SK-N-SH treated with all-trans-retinoic acid at 6 μM for 48 hours (cell line): ENCODE results near the gene OTOG.

Experiments used
- ATAC-seq: fragments of 200-7000 bp; cut with Tn5 transposase; 3 replicates; pipeline ENCODE4 v1.9.1; 2020; ENCODE audit warnings: mild to moderate bottlenecking, moderate library complexity
- ARNTL ChIP-seq: fragments of 450-650 bp; formaldehyde crosslinking; IDR thresholded peaks from 2 replicates; pipeline ENCODE4 v1.5.0; 2020; ENCODE audit warnings: low read depth, mild to moderate bottlenecking, moderate library complexity, borderline replicate concordance
- BACH2 ChIP-seq: fragments of 250-450 bp; sonication (Bioruptor Pico); IDR thresholded peaks from 2 replicates; pipeline ENCODE4 v1.9.0; 2021; ENCODE audit warnings: mild to moderate bottlenecking, borderline replicate concordance
- CSDC2 ChIP-seq: fragments of 250-450 bp; sonication (Bioruptor Pico); IDR thresholded peaks from 2 replicates; pipeline ENCODE4 v1.5.0; 2020; ENCODE audit warnings: mild to moderate bottlenecking, moderate library complexity
- ESRRG ChIP-seq: fragments of 250-450 bp; sonication (Bioruptor Pico); IDR thresholded peaks from 2 replicates; pipeline ENCODE4 v1.6.1; 2021; ENCODE audit warnings: mild to moderate bottlenecking
- GLIS3 ChIP-seq: fragments of 250-450 bp; sonication (Bioruptor Pico); IDR thresholded peaks from 2 replicates; pipeline ENCODE4 v1.5.0; 2020; ENCODE audit warnings: mild to moderate bottlenecking, moderate library complexity
- ISL1 ChIP-seq: fragments of 250-450 bp; sonication (Bioruptor Pico); IDR thresholded peaks from 2 replicates; pipeline ENCODE4 v2.1.2; 2022; ENCODE audit warnings: mild to moderate bottlenecking, moderate library complexity
- OSR1 ChIP-seq: fragments of 250-450 bp; sonication (Bioruptor Pico); IDR thresholded peaks from 2 replicates; pipeline ENCODE4 v1.8.0; 2022; ENCODE audit warnings: moderate library complexity, mild to moderate bottlenecking, inconsistent platforms
- PPARA ChIP-seq: fragments of 250-450 bp; sonication (Bioruptor Pico); IDR thresholded peaks from 2 replicates; pipeline ENCODE4 v1.5.0; 2020; ENCODE audit warnings: mild to moderate bottlenecking, borderline replicate concordance
- SNAI2 ChIP-seq: fragments of 250-450 bp; sonication (Bioruptor Pico); IDR thresholded peaks from 2 replicates; pipeline ENCODE4 v1.5.0; 2020; ENCODE audit warnings: mild to moderate bottlenecking, moderate library complexity
- TOX ChIP-seq: fragments of 250-450 bp; sonication (Bioruptor Pico); IDR thresholded peaks from 2 replicates; pipeline ENCODE4 v1.8.0; 2021; ENCODE audit warnings: mild to moderate bottlenecking, moderate library complexity, borderline replicate concordance
- TSHZ2 ChIP-seq: fragments of 250-450 bp; sonication (Bioruptor Pico); IDR thresholded peaks from 2 replicates; pipeline ENCODE4 v1.5.0; 2020; ENCODE audit warnings: mild to moderate bottlenecking, moderate library complexity
- ZC3H10 ChIP-seq: fragments of 250-450 bp; sonication (Bioruptor Pico); IDR thresholded peaks from 2 replicates; pipeline ENCODE4 v1.5.1; 2021; ENCODE audit warnings: mild to moderate bottlenecking, moderate library complexity
- ZFP3 ChIP-seq: fragments of 250-450 bp; sonication (Bioruptor Pico); IDR thresholded peaks from 2 replicates; pipeline ENCODE4 v1.5.0; 2020; ENCODE audit warnings: mild to moderate bottlenecking, moderate library complexity
- ZFP30 ChIP-seq: fragments of 450-650 bp; formaldehyde crosslinking; IDR thresholded peaks from 2 replicates; pipeline ENCODE4 v1.5.0; 2022; ENCODE audit warnings: mild to moderate bottlenecking, moderate library complexity
- ZNF565 ChIP-seq: fragments of 450-650 bp; formaldehyde crosslinking; conservative IDR thresholded peaks from 2 replicates; pipeline ENCODE4 v1.5.0; 2020; ENCODE audit warnings: low read depth, mild to moderate bottlenecking, moderate library complexity
- ZNF70 ChIP-seq: fragments of 450-650 bp; formaldehyde crosslinking; IDR thresholded peaks from 2 replicates; pipeline ENCODE4 v1.5.0; 2020; ENCODE audit warnings: mild to moderate bottlenecking, moderate library complexity
- ZNF8 ChIP-seq: fragments of 450-650 bp; formaldehyde crosslinking; IDR thresholded peaks from 2 replicates; pipeline ENCODE4 v1.5.0; 2020; ENCODE audit warnings: mild to moderate bottlenecking, moderate library complexity
- TF ChIP-seq, protein P1 (sequence below): fragments of 250-450 bp; sonication (Bioruptor Pico); IDR thresholded peaks from 2 replicates; pipeline ENCODE4 v1.8.0; 2020; ENCODE audit warnings: mild to moderate bottlenecking, moderate library complexity, borderline replicate concordance
- TF ChIP-seq, protein P2 (sequence below): fragments of 250-450 bp; sonication (Bioruptor Pico); IDR thresholded peaks from 2 replicates; pipeline ENCODE4 v1.8.0; 2021; ENCODE audit warnings: low read depth, mild to moderate bottlenecking, moderate library complexity, borderline replicate concordance
- TF ChIP-seq, protein P3 (sequence below): fragments of 250-450 bp; sonication (Bioruptor Pico); IDR thresholded peaks from 2 replicates; pipeline ENCODE4 v1.5.1; 2021; ENCODE audit warnings: mild to moderate bottlenecking, moderate library complexity

OTOG gene

GRCh38 chr11:17507773-17508172, 39.3 kb upstream of the OTOG start:
- ATAC-seq, result no peak
- TF ChIP-seq, protein P1, sequence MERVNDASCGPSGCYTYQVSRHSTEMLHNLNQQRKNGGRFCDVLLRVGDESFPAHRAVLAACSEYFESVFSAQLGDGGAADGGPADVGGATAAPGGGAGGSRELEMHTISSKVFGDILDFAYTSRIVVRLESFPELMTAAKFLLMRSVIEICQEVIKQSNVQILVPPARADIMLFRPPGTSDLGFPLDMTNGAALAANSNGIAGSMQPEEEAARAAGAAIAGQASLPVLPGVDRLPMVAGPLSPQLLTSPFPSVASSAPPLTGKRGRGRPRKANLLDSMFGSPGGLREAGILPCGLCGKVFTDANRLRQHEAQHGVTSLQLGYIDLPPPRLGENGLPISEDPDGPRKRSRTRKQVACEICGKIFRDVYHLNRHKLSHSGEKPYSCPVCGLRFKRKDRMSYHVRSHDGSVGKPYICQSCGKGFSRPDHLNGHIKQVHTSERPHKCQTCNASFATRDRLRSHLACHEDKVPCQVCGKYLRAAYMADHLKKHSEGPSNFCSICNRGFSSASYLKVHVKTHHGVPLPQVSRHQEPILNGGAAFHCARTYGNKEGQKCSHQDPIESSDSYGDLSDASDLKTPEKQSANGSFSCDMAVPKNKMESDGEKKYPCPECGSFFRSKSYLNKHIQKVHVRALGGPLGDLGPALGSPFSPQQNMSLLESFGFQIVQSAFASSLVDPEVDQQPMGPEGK, result no peak
- TF ChIP-seq, protein P2, sequence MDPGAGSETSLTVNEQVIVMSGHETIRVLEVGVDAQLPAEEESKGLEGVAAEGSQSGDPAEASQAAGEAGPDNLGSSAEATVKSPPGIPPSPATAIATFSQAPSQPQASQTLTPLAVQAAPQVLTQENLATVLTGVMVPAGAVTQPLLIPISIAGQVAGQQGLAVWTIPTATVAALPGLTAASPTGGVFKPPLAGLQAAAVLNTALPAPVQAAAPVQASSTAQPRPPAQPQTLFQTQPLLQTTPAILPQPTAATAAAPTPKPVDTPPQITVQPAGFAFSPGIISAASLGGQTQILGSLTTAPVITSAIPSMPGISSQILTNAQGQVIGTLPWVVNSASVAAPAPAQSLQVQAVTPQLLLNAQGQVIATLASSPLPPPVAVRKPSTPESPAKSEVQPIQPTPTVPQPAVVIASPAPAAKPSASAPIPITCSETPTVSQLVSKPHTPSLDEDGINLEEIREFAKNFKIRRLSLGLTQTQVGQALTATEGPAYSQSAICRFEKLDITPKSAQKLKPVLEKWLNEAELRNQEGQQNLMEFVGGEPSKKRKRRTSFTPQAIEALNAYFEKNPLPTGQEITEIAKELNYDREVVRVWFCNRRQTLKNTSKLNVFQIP, result no peak
- no peak for TF ChIP-seq OSR1 (CRISPR knock-in tag)
- no peak for TF ChIP-seq CSDC2 (CRISPR knock-in tag)
- TF ChIP-seq, protein P3, sequence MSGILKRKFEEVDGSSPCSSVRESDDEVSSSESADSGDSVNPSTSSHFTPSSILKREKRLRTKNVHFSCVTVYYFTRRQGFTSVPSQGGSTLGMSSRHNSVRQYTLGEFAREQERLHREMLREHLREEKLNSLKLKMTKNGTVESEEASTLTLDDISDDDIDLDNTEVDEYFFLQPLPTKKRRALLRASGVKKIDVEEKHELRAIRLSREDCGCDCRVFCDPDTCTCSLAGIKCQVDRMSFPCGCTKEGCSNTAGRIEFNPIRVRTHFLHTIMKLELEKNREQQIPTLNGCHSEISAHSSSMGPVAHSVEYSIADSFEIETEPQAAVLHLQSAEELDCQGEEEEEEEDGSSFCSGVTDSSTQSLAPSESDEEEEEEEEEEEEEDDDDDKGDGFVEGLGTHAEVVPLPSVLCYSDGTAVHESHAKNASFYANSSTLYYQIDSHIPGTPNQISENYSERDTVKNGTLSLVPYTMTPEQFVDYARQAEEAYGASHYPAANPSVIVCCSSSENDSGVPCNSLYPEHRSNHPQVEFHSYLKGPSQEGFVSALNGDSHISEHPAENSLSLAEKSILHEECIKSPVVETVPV (CRISPR knock-in tag), result no peak
- no peak for TF ChIP-seq ESRRG (CRISPR knock-in tag)
- no peak for TF ChIP-seq ZNF565 (CRISPR knock-in tag)
- no peak for TF ChIP-seq PPARA (CRISPR knock-in tag)
- TF ChIP-seq SNAI2 (CRISPR knock-in tag), result no peak
- TF ChIP-seq ZFP3, result no peak
- TF ChIP-seq TSHZ2, result no peak
- no peak for TF ChIP-seq BACH2 (CRISPR knock-in tag)
- no peak for TF ChIP-seq ZFP30
- TF ChIP-seq GLIS3 (CRISPR knock-in tag), result no peak

- TF ChIP-seq ZNF70 (CRISPR knock-in tag) (no peak), ZNF565 (CRISPR knock-in tag) (no peak), ZFP3 (no peak), GLIS3 (CRISPR knock-in tag) (no peak), ISL1 (CRISPR knock-in tag) (peak; percentile 75; the same call in 1 of the 2 replicates)
- TF ChIP-seq, protein P3 (CRISPR knock-in tag), result no peak
- ATAC-seq, result peak; percentile 23
Observed at GRCh38 chr11:17508306-17508705, 38.8 kb upstream of the OTOG start.

GRCh38 chr11:17508791-17509190, 38.3 kb upstream of the OTOG start:
- no peak for ATAC-seq
- TF ChIP-seq TOX (CRISPR knock-in tag) (no peak), SNAI2 (CRISPR knock-in tag) (no peak), GLIS3 (CRISPR knock-in tag) (no peak), ISL1 (CRISPR knock-in tag) (no peak), ZFP3 (no peak), ARNTL (CRISPR knock-in tag) (no peak), BACH2 (CRISPR knock-in tag) (no peak), CSDC2 (CRISPR knock-in tag) (no peak), TSHZ2 (no peak), ZNF565 (CRISPR knock-in tag) (no peak), ZC3H10 (CRISPR knock-in tag) (no peak), ZNF8 (CRISPR knock-in tag) (no peak), ZNF70 (CRISPR knock-in tag) (no peak)
- TF ChIP-seq, protein P2, result no peak
- TF ChIP-seq, protein P1, result no peak
- TF ChIP-seq, all 23 proteins: peak for 0
